ENCODE data around the gene CACNA2D3. TPM values are rescaled to one million over a fixed set of nuclear protein-coding genes. Genes with fewer than 3 reads are reported as not detected.

CACNA2D3 gene
- total RNA-seq, 1 donor from 2014 or later: 7.3 TPM

GRCh38 chr3:54085936-54086335, 36.4 kb upstream of the CACNA2D3 start:
- no peak overlapping the region for H3K27ac ChIP-seq
- no peaks in the 10 kb centered on the region for H3K36me3 ChIP-seq
- no peaks in the 10 kb centered on the region for H3K9me3 ChIP-seq
- no peaks in the 10 kb centered on the region for H3K4me1 ChIP-seq
- no peak for TF ChIP-seq CTCF (IDR thresholded peaks at IDR 0.05)
- intact Hi-C loops (cut with DNase I): no loop called here
- DNase-seq (no peak), ATAC-seq (no peak)
- no peak overlapping the region for H3K4me3 ChIP-seq
- peaks cover 11% of the 10 kb centered on the region for H3K27me3 ChIP-seq

DNA sequence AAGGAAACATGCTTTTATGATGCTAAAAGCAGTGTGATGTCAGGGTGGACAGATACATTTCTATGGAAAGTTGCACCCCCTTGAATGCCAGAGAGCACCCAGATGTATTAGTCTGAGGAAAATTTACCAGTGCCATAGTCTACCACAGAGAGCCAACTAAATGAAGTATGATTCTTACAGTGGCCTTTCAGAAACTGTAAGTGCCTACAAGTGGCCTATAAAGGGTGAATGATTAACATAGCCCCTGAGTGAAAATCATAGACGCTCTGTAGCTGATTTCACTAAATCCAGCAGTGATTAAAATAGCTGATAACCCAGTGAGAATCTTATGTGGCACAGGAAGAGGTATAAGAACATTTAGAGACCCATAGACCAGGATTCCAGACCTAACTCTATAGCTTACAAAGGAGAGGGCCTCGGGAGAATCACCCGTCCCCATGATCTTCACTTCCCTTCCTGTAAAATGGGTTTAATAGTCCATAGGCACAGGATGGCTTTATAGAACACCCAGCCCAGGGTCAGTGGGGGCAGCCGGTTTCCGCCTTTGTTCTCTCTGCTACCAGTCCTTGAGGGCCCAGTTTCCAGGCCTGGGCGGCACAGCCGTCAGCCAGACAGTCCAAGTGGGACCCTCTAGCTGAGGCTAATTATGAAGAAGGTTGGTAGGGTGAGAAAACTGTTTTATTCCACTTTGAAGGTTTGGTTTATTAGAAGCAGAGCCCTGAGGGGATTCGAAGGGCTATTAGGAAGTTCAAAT, 35.5 kb upstream of the CACNA2D3 start:
- TF ChIP-seq CTCF (IDR thresholded peaks at IDR 0.05): no peak
- no peaks in the 10 kb centered on the region for H3K9me3 ChIP-seq
- ATAC-seq (peak; percentile 70), DNase-seq (no peak)
- intact Hi-C loops (cut with DNase I): no loop called here
- H3K4me1 ChIP-seq: no peaks in the 10 kb centered on the region
- H3K27ac ChIP-seq: no peak overlapping the region
- peak overlapping the region; percentile 42 for H3K4me3 ChIP-seq
- H3K36me3 ChIP-seq: no peaks in the 10 kb centered on the region
- peaks cover 11% of the 10 kb centered on the region for H3K27me3 ChIP-seq

- peak overlapping the region; percentile 42 for H3K4me3 ChIP-seq
- no peak for TF ChIP-seq CTCF (IDR thresholded peaks at IDR 0.05)
- peak; percentile 69 for DNase-seq
- intact Hi-C loops (cut with DNase I): no loop called here
- H3K4me1 ChIP-seq: no peaks in the 10 kb centered on the region
- H3K27ac ChIP-seq: no peak overlapping the region
- peaks cover 11% of the 10 kb centered on the region for H3K27me3 ChIP-seq
- H3K9me3 ChIP-seq: no peaks in the 10 kb centered on the region
- no peaks in the 10 kb centered on the region for H3K36me3 ChIP-seq
- ATAC-seq: peak; percentile 83
These were observed 34.6 kb upstream of the CACNA2D3 start for GRCh38 chr3:54087581-54088410.

- no peak overlapping the region for H3K27ac ChIP-seq
- ATAC-seq (no peak), DNase-seq (no peak)
- TF ChIP-seq CTCF (IDR thresholded peaks at IDR 0.05): no peak
- no peaks in the 10 kb centered on the region for H3K9me3 ChIP-seq
- intact Hi-C loops (cut with DNase I): no loop called here
- H3K4me1 ChIP-seq: no peaks in the 10 kb centered on the region
- H3K4me3 ChIP-seq: no peak overlapping the region
- no peaks in the 10 kb centered on the region for H3K36me3 ChIP-seq
- no peaks in the 10 kb centered on the region for H3K27me3 ChIP-seq
These were observed 28.7 kb upstream of the CACNA2D3 start for GRCh38 chr3:54093491-54094248.

DNA sequence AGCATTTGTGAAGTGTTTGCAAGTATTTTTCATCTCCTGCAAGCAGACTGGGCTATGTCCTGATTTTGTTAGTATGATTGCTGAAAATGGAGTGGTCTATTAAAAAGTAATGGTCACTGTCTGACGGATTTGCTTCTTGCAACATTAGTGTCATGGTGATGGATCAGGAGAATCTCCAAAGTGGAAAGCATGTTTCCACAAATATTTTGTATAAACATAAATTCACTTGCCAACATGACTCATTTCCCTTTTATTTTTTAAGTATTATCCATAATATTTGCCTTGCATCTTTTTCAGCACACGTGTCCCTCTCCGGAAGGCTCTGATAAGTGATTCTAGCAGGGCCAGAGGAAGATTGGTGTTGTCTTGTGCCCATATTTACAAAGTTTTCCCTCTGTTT, 27.4 kb upstream of the CACNA2D3 start:
- DNase-seq: no peak
- no peak overlapping the region for H3K27ac ChIP-seq
- no peaks in the 10 kb centered on the region for H3K27me3 ChIP-seq
- ATAC-seq: no peak
- H3K4me3 ChIP-seq: no peak overlapping the region
- intact Hi-C loops (cut with DNase I): no loop called here
- no peaks in the 10 kb centered on the region for H3K36me3 ChIP-seq
- TF ChIP-seq CTCF (IDR thresholded peaks at IDR 0.05): no peak
- no peaks in the 10 kb centered on the region for H3K9me3 ChIP-seq
- H3K4me1 ChIP-seq: no peaks in the 10 kb centered on the region

Data from upper lobe of right lung (tissue), 1 donor.